HG02943 (cell line): Measurements from ENCODE around the gene TDP2.

ENCODE experiments used
- ATAC-seq: cut with Tn5 transposase; IDR thresholded peaks from one replicate; pipeline ENCODE4 v1.9.1; 2021; ENCODE audit warnings: mild to moderate bottlenecking, low read depth, moderate library complexity; ENCODE audit not compliant: unreplicated experiment

TDP2 gene

GRCh38 chr6:24607310-24608105 lies 59.2 kb downstream of the TDP2 start:
- ATAC-seq = no peak

GRCh38 chr6:24606200-24606930 lies 60.3 kb downstream of the TDP2 start:
- no peak for ATAC-seq

- no peak for ATAC-seq
Observed at GRCh38 chr6:24603241-24603640, 63.5 kb downstream of the TDP2 start.

GRCh38 chr6:24600903-24601302 lies 65.8 kb downstream of the TDP2 start:
- no peak for ATAC-seq
